ENCODE measurements around the gene CAMK2B.
"Not testable (repeated sequence)": the region's sequence is repeated elsewhere in the genome, so short reads cannot be mapped to it uniquely, and the experiment has no call there.

The CAMK2B gene

DNA sequence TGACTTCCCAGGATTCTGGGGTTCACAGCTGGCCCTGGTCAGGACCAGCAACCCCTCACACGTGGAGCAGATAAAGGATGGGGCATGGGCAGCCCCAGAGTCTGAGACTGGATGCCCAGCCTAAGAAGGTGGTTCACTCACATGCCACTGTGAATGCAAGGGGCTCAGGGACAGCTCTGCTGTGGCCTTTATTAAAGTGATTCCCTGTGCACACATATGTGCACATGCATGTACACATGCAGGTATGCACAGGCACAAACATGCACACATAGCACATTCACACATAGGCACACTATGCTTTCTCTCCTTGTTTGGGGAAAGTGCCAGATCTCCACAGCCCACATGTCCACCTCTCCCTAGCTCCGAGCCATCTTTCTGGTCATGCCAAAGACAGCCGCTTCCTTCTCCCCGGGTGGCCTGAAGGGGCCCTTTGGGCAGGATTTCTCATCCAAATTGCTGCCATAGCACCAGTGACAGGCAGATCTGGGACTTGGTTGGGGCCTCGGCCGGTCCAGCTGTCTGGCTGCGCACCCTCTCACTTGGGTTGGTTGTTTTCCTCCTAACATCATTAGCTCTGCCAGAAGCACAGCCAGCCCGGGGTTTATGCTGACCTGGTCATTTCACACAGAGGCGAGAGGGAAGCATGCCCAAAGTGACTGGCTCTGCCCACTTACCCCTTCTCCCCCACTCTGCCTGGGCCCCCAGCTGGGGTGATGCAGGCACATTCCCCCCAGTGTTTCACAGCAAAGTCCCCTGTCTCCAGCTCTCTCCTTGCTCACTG, 137.6 kb downstream of the CAMK2B start:
- DNase-seq: no peak

DNA sequence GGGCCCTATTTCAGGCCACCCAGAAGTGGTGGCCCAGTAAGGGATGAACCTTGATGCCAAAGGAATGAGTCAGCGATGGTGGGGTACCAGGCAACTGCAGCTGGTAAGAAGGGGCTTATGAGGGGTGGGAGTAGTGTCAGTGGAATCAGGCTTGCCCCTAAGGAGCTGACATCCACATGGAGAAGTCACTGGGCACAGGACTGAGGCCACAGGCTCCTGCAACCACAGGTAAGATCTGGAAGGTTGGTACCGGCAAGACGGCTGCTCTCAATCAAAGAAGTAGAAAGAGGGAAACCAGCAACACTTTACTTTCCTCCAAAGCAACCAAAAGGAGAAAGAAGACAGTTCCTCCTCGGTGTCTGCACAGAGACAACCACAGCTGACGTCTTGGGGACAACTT, 138.7 kb downstream of the CAMK2B start:
- DNase-seq: no peak

- DNase-seq: no peak
Observed at GRCh38 chr7:44185729-44186128, 139.7 kb downstream of the CAMK2B start.

DNA sequence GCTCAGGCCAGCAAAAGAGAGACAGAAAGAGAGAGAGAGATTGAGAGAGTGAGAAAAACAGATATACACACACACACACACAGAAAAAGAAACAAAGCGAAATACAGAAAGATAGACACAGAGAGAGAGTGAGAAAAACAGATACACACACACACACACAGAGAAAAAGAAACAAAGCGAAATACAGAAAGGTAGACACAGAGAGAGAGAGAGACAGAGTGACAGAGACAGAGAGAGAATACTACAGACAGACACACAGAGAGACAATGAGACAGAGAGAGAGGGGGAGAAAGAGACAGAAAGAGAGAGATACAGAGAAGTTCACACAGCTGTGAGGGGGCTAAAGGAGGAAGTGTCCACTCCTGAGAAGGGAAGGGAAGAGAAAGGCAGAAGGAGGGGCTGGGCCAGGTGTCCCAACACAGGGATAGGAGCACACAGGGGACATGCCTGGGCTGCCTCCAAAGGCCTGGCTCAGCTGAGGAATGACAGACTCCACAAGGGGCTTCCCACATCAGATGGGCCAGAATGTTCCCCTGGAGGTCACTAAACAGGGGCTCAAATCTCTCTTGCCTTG, 140.4 kb downstream of the CAMK2B start:
- no peak for DNase-seq

GRCh38 chr7:44184206-44184872, 141.1 kb downstream of the CAMK2B start:
- no peak for DNase-seq

GRCh38 chr7:44183386-44183785, 142.0 kb downstream of the CAMK2B start:
- DNase-seq: no peak

- DNase-seq: no peak
Observed at GRCh38 chr7:44182827-44183226, 142.6 kb downstream of the CAMK2B start.

DNA sequence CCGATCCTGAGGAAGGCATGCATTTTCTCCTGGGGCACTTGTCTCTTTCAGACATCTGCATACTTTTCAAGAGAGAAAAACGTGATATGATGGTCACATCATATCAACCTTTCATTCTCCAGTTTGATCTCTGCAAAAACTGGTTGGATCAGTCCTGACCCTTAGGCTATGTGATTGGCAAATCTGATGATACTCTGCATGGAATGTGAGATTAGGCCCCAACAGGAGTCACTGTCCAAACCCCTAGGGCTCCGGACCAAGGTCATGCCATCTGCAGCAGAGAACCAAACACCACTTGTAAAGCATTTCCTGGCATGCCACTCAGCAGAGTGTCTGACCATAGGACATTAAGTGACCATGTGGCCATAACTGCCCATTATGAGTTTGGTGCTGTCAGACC, 144.8 kb downstream of the CAMK2B start:
- no peak for DNase-seq

GRCh38 chr7:44177570-44178131, 147.7 kb downstream of the CAMK2B start:
- peak; percentile 39 to 67 for DNase-seq

DNA sequence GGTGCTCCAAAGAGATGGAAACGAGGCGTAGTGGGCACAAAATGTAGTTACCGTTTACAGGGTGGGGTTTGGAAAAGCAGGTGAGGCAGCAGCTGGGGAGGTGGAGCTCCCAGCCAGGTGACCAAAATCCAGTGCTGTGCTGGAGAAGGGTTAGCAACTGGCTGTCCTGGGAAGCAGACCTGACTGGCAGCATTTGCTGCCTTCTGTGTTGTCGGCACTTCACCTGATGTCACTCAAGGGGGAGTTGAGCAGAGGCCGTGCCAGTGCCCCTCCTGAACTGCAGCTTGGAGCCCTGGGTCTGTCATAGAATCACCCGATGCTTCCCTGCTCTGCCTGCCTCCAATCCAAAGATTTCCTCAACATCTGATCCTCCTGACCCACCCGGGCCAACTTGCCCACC, 148.9 kb downstream of the CAMK2B start:
- DNase-seq: no peak

DNA sequence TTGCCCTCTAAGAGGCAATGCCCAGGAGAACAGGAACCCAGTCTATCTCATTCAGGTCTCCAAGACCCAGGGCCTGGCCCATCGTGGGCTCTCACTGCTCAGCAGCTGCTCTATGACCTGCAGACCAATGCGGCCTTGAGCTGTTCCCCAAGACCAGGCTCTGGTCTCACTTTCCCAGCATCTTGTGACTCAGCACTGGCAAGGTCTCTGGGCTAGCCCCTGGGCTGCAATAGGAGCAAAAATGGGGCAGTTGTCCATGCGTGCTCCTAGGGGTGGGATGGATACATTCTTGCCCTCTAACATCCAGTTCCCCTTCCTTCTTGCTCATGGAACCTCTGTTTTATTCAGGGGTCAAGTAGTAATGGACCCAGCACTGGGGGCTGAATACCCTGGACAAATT, 149.7 kb downstream of the CAMK2B start:
- no peak for DNase-seq

DNA sequence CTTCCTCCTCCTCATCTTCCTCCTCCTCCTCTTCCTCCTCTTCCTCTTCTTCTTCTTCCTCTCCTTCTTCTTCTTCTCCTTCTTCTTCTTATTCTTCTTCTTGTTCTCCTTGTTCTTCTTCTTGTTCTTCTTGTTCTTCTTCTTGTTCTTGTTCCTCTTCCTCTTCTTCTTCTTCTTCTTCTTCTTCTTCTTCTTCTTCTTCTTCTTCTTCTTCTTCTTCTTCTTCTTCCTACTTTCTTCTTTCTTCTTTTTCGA, 150.8 kb downstream of the CAMK2B start:
- DNase-seq: not testable (repeated sequence)

DNA sequence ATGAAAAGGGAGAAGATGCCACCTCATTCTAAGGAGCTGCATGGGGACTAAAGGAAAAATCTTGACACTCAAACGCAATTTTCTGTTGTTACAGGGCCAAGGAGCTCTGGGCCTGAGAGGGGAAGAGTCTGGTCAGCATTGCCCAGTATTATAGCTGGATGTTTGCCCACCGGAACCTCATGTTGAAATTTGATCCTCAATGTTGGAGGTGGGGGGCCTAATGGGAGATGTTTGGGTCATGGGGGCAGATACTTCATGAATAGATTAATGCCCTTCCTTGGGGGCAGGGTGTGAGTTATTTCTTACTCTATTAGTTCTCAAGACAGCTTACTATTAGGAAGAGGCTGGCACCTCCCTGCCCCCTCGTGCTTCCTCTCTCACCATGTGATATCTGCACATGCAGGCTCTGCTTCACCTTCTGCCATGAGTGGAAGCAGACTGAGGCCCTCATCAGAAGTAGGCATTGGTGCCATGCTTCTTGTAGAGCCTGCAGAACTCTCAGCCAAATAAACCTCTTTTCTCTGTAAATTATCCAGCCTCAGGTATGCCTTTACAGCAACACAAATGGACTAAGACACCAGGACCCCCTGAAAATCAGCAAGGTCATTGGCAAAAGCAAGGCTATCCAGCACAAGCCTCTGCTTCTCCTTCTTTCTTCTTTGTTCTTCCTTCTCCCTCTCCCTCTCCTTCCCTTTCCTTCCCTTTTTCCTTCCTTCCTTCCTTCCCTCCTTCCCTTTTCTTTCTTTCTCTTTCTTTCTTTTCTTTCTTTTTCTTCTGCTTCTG, 151.3 kb downstream of the CAMK2B start:
- no peak for DNase-seq

GRCh38 chr7:44172803-44173424, 152.5 kb downstream of the CAMK2B start:
- DNase-seq: no peak

DNA sequence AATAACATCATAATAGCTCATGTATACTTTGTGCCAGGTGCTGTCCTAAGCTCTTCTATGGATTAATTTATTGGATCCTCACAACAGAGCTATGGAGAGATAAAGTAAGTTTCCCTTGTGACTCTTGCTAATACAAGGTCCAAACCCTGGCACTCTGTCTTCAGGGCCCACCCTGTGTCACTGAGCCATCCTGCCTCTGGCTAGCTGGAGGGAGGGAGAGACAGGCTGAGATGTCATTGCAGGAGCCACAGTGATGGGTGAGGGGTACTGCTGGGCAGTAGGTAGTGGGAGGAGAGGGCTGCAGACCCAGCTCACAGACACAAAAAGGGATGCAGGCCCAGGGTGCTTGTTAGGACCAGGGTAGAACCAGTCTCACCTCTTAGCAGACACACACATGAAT, 153.0 kb downstream of the CAMK2B start:
- no peak for DNase-seq

- not testable (repeated sequence) for DNase-seq
Observed at GRCh38 chr7:44171901-44172300, 153.5 kb downstream of the CAMK2B start.

DNA sequence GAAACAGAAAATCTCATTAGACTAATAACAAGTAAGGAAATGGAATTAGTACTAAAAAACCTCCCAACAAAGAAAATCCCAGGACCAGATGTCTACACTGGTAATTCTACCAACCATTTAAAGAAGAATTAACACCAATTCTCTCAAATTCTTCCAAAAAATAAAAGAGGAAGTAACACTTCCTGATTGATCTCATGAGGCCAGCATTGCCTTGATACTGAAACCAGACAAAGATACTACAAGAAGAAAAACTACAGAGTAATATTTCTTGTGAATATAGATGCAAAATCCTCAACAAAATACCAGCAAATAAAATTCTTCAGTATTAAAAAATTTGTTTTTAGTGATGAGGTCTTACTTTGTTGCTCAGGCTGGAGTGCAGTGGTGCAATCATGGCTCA, 157.5 kb downstream of the CAMK2B start:
- no peak for DNase-seq

Data from NCI-H446 (cell line).